GM19239 (cell line): ENCODE data around the gene ANGPTL3.

Experiments
- DNase-seq: peaks from one replicate; pipeline ENCODE4 v3.0.0; 2011; ENCODE audit warnings: low spot score; ENCODE audit not compliant: insufficient read length
- FAIRE-seq: peaks from 2 replicates; lab custom pipeline; 2011; peaks lifted over from hg19 to GRCh38; lab: Jason Lieb, UNC

ANGPTL3 gene

DNA sequence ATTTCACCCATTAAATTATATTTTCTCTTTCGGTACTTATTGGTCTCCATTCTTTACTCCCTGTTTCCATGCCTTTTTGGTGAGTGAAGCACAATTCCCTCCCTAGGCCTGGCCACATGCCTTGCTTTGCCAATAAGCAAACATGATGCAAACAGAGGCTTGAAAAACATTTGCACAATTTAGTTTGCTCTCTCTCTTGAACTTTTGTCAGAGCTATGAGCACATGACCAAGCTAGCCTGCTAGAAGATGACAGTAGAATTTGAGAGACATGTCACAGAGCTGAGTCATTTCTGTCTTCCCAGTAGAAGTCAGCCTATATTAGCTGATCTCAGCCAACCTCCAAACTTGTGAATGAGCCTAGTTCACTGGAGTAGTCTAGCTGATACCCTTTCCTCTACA lies 24.6 kb downstream of the ANGPTL3 start:
- FAIRE-seq (peak; percentile 84), DNase-seq (no peak)

DNA sequence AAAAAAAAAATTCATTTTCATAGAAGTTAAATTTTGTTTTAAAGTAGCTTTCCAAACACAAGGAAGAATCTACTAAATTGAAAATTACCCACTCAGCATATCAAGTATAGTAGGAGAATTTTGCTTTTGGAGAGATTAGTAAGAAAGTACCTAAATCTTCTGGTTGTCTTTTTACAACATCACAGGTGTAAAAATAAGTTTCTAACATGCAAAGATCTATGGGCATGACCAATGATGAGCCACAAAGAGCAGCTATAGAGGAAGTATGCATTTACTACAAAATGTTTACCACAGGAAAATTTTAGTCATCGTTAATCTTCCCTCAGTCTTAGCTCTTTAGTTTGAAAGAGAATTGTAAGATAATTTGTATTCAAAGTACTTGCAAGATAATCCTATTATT lies 28.1 kb downstream of the ANGPTL3 start:
- no peak for FAIRE-seq
- no peak for DNase-seq

DNA sequence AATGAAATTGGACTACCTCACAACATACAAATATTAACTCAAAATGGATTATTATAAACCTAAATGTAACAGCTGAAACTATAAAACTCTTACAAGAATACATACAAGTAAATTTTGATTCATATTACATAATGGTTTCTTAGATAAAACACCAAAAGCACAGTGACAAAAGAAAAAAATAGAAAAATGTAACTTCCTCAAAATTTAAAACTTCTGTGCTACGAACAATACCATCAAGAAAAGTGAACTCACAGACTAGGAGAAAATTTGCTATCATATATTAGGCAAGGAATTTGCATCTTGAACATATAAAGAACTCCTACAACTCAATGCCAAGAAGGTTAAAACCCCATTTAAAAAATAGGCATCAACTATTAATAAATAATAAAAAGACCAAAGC lies 31.2 kb downstream of the ANGPTL3 start:
- no peak for FAIRE-seq
- DNase-seq = no peak

DNA sequence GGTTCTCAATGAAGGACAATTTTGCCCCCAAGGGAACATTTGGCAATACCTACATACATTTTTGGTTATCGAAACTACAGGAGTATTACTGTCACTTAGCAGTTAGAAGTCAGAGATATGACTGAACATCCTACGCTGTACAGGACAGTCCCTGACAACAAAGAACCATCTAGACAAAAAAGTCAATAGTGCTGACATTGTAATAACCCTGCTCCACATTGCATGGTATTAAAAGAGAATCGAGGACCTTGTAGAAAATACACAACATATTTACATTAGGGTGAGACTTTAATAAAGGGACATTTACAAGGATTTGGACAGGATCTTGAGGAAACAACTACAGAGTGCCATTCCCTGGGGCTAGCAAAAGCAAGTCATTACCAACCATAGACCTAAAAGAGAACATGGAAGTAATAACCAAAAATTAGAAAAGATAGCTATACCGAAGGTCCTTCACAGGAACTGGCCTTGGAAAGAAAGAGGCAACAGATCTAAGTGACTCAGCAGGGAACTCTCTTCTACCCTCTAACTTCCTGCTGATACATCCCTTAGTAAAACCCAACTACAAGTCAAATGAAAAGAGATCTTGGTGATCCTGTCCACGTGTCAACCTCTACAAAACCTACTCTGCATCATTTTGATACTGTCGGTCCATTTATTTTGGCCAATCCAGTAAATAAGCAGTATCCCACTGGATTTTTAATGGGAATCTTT lies 40.2 kb downstream of the ANGPTL3 start:
- no peak for DNase-seq
- peak; percentile 26 for FAIRE-seq

DNA sequence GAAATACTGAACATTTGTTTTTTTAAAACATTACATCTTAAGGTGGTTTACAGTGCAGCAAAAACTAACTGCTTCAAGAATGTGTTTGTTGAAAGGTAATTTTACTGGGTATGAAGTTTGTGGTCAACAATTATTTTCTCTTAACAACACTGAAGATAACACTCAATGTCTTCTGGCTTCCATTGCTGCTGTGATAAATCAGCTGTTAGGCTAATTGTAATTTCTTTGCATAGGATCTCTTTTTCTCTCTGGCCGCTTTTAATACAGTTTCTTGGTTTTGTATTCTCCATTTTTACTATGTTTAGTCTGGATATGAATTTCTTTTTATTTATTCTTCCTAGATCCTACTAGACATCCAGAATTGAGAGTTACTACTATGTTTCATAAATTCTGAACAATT lies 46.0 kb downstream of the ANGPTL3 start:
- DNase-seq (no peak), FAIRE-seq (peak; percentile 48)

DNA sequence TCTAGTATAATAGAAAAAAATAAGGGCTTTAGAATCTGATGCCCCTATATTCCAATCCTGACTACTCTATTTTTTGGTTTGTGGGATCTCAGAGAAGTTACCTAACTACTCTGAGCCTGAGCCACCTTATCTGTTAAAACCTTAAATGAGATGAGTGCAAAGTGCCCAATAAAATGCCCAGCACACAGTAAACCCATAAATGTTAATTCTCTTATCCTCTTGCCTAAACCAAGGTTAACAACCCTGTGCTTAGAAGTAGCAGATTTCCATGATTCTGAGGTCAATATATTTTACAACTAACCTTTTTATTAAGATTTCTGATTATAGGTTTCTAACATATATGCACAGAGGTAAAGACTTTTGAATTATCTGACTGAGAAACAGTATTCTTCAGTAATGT lies 55.1 kb downstream of the ANGPTL3 start:
- DNase-seq = no peak
- FAIRE-seq = no peak

DNA sequence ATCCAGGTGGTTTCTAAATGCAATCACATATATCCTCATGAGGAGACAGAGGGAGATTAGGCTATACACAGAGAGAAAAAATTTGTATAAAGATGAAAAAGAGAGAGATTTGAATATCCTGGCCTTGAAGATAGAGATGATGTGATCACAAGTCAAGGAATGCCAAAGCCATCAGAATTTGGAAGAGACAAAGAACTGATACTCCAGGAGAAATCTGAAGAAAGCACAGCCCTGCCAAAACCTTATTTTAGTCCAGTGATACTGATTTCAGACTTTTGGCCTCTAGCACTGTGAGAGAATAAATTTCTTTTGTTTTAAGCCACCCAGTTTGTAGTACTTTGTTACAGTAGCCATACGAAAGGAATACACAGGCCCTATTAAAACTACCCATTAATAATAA lies 57.4 kb downstream of the ANGPTL3 start:
- no peak for DNase-seq
- no peak for FAIRE-seq
